ENCODE results near the gene ANTXR2.

Gene ANTXR2

DNA sequence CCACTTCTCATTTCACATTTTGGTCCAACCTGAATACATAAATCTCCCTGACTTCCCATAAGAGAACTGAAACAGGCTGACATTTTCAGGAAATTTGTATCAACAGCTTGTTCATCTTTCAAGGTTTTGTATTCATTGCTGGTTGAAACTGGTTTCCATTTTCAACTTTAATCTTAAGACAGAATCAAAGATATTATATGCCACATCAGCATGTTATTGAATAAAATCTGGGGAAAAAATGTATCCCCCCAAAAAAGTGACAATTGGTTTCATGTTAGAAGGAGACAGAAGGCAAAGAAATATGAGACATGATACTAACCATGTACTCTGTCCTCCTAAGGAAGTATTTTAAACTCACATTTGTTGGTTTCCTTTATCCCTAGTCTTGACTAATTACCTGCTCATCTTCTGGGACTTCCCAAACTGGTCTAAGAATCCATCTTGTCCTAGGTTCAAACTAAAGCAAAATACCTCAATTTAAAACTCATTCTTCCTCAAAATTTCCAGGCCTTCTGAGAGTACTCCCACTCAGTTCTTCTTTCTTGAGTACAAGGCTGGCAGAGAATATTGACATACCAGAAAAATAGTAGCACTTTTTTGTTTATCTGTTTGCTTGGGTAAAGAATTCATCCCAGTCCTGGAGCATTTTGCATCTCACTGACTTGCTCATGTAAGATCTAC is 3.1 kb upstream of the ANTXR2 start:
- no peaks in the 10 kb centered on the region for H3K27me3 ChIP-seq (replicated peaks)
- peaks cover 6% of the 10 kb centered on the region for H3K36me3 ChIP-seq (replicated peaks)
- DNase-seq = no peak
- H3K4me3 ChIP-seq (ENCODE audit: low read depth, low read length) = no peak overlapping the region
- in situ Hi-C loops (cut with HindIII; ENCODE audit: low pct_ligation_motif_present, low sequenced_read_pairs) = no loop called here
- TF ChIP-seq, protein P1, sequence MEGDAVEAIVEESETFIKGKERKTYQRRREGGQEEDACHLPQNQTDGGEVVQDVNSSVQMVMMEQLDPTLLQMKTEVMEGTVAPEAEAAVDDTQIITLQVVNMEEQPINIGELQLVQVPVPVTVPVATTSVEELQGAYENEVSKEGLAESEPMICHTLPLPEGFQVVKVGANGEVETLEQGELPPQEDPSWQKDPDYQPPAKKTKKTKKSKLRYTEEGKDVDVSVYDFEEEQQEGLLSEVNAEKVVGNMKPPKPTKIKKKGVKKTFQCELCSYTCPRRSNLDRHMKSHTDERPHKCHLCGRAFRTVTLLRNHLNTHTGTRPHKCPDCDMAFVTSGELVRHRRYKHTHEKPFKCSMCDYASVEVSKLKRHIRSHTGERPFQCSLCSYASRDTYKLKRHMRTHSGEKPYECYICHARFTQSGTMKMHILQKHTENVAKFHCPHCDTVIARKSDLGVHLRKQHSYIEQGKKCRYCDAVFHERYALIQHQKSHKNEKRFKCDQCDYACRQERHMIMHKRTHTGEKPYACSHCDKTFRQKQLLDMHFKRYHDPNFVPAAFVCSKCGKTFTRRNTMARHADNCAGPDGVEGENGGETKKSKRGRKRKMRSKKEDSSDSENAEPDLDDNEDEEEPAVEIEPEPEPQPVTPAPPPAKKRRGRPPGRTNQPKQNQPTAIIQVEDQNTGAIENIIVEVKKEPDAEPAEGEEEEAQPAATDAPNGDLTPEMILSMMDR (IDR thresholded peaks at IDR 0.05; ENCODE audit: low read depth, low read length, missing control alignments) = no peak
- H3K27ac ChIP-seq = no peak overlapping the region

DNA sequence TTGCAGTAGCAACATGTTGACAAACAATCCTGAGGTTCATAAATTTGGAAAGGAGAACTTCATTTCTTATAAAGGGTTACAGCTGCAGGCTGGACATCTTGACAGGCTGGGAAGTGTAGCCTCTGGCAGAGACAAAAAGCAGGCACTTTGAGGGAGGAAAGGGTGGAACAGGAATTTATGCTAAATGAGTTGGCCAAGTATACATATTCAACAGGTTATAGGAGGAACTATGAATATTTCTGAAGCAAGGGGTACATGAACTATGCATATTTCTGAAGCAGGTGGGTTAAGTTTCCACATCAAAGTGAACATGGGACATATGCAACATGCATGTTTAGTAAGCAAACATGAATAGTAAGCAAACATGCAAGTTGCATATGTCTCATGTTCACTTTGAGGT is 1.6 kb upstream of the ANTXR2 start:
- Histone ChIP-seq H3K27me3 (replicated peaks) (no peaks in the 10 kb centered on the region), H3K27ac (peak overlapping the region; percentile 93), H3K4me3 (ENCODE audit: low read depth, low read length) (no peak overlapping the region), H3K36me3 (replicated peaks) (peaks cover 7% of the 10 kb centered on the region)
- DNase-seq = no peak
- in situ Hi-C loops (cut with HindIII; ENCODE audit: low pct_ligation_motif_present, low sequenced_read_pairs) = no loop called here
- TF ChIP-seq, protein P1 (IDR thresholded peaks at IDR 0.05; ENCODE audit: low read depth, low read length, missing control alignments) = no peak

DNA sequence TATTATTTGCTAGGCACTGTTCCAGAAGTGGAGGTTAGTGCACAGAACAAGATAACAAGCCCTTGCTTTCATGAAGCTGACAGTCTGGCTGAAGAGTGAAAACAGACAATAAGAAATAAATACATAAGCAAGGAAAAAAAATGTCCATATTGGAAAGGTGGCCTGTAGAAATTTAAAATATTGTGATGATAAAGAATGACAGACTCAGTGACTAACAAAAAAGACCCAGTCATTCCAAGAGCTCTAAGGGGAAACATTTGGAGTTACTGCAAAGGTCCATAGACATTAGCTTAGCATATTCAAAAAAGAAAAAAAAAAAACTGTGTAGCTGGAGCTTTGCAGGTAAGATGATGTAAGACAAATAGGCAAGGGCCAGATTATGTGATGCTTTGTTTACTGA is 1.0 kb upstream of the ANTXR2 start:
- H3K36me3 ChIP-seq (replicated peaks) = peaks cover 8% of the 10 kb centered on the region
- in situ Hi-C loops (cut with HindIII; ENCODE audit: low pct_ligation_motif_present, low sequenced_read_pairs) = no loop called here
- DNase-seq = no peak
- H3K4me3 ChIP-seq (ENCODE audit: low read depth, low read length) = no peak overlapping the region
- TF ChIP-seq, protein P1 (IDR thresholded peaks at IDR 0.05; ENCODE audit: low read depth, low read length, missing control alignments) = no peak
- peak overlapping the region; percentile 93 for H3K27ac ChIP-seq
- no peaks in the 10 kb centered on the region for H3K27me3 ChIP-seq (replicated peaks)

DNA sequence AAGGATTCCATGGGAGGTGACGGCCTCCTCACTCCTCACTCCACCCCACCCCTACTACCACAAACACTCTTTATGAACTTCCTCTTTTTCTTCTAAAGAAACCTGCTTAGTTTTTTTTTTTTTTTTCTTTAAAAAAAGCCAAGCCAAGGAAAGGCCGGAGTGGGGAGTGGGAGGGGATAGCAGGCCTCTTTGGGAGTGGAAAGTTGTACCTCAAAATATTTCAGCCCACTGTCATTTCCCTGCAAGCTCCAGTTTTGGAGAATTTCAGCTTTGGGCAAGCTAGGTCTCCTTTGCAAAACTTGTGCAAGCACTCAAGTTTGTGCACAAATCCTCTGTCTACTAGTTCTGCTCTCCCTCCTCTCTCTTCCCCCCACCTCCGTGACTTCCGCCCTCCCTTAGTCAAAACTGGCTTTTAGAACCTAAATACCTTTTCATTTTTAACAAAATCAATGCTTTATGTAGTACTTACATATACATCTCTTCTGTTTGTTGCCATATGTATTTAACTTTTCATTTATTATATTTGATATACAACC is 512 bp upstream of the ANTXR2 start:
- peak overlapping the region; percentile 93 for H3K27ac ChIP-seq
- H3K36me3 ChIP-seq (replicated peaks) = peaks cover 10% of the 10 kb centered on the region
- peak overlapping the region; percentile 89 for H3K4me3 ChIP-seq (ENCODE audit: low read depth, low read length)
- TF ChIP-seq, protein P1 (IDR thresholded peaks at IDR 0.05; ENCODE audit: low read depth, low read length, missing control alignments) = no peak
- in situ Hi-C loops (cut with HindIII; ENCODE audit: low pct_ligation_motif_present, low sequenced_read_pairs) = no loop called here
- no peak for DNase-seq
- no peaks in the 10 kb centered on the region for H3K27me3 ChIP-seq (replicated peaks)

DNA sequence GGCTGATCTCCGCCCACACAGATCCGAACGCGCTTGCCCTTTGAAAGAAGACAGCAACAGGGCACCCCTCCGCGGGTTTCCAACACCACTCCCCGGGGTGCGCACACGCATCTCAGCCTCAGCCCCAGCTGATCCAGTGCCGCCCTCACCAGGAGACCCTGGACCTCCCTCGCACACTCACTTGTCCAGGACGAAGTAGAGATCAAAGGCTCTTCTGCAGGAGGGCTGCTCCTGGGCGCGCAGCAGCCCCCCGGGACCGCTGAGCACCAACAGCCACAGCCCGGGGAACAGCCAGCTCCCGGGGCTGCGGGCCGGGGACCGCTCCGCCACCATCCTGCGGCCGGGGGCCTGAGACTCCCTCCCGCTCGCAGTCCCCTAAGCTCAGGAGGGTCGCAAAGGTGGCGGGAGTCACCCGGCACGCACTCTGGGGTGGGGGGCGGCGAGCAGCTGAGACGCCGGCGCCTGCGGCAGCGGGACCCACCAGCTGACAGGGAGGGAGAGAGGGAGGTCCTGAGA is 743 bp downstream of the ANTXR2 start:
- DNase-seq = peak; percentile 25

More for the DNA sequence above, 743 bp downstream of the ANTXR2 start:
- Histone ChIP-seq H3K4me3 (ENCODE audit: low read depth, low read length) (peak overlapping the region; percentile 89), H3K36me3 (replicated peaks) (peaks cover 22% of the 10 kb centered on the region), H3K27me3 (replicated peaks) (no peaks in the 10 kb centered on the region), H3K27ac (peak overlapping the region; percentile 93)
- TF ChIP-seq, protein P1 (IDR thresholded peaks at IDR 0.05; ENCODE audit: low read depth, low read length, missing control alignments) = no peak
- in situ Hi-C loops (cut with HindIII; ENCODE audit: low pct_ligation_motif_present, low sequenced_read_pairs) = no loop called here
